SU-DHL-6 (cell line): Measurements from ENCODE around the gene TTC32.

Experiments
- CTCF ChIP-seq: fragments of 200-600 bp; sonication (generic); IDR thresholded peaks from one replicate; pipeline ENCODE4 v1.5.1; 2017; ENCODE audit warnings: antibody characterized with exemption, mild to moderate bottlenecking, low read length, moderate library complexity; ENCODE audit not compliant: insufficient read depth, poor library complexity, severe bottlenecking
- EZH2phosphoT487 ChIP-seq: fragments of 200-600 bp; sonication (generic), shearing (Covaris generic); conservative IDR thresholded peaks from 2 replicates; pipeline ENCODE4 v1.6.1; 2018; ENCODE audit warnings: mild to moderate bottlenecking, antibody characterized with exemption, low read length, moderate library complexity, mixed read lengths

- no peak for TF ChIP-seq CTCF
- no peak for TF ChIP-seq EZH2phosphoT487
Measured at GRCh38 chr2:19878268-19879046, 23.3 kb downstream of the TTC32 start.
